Activated CD8-positive, alpha-beta memory T cell treated with anti-CD3 and anti-CD28 coated beads for 1 hour (primary cell): ENCODE data around the gene TPM2.
A peak's percentile ranks its signal among the peaks of the same experiment; 100 is the strongest.
"Not testable (repeated sequence)": the region's sequence is repeated elsewhere in the genome, so short reads cannot be mapped to it uniquely, and the experiment has no call there.

Experiments used
- DNase-seq, 2 donors: peaks; one replicate each; pipeline ENCODE4 v3.0.0-alpha.2; 2020; ENCODE audit warnings: low read depth in 1 of 2; ENCODE audit errors: extremely low read depth in 1 of 2

TPM2 gene

DNA sequence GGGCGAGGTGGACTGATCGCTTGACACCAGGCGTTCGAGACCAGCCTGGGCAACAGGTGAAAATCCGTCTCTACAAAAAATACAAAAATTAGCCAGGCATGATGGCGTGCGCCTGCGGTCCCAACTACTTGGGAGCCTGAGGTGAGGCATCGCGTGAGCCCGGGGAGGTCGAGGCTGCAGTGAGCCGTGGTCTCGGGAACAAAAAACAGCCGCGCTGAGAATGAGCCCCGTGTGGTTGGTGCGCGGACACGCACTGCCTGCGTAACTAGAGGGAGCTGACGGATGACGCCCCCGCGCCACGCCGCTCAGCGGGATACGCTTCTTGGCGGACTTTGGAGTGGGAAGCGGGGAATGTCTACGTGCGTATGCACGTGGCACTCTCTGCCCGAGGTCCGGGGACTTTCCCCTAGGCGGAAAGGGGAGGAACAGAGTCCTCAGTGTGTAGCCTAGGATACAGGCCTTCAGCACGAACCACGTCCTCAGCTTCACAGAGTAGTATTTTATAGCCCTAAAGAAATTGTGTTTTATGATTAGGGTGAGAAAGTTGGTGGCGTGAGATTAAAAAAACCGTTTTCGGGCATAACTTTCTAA is 32.1 kb downstream of the TPM2 start, which contains the start of gene RMRP:
Gene RMRP, minus strand, starts transcription at position 474 of the 591 bp plus-strand sequence.
- DNase-seq = peak; percentile 72 to 78

- DNase-seq = no peak
These were observed 32.7 kb downstream of the TPM2 start for GRCh38 chr9:35656831-35657545.

GRCh38 chr9:35656348-35656747 is 33.4 kb downstream of the TPM2 start:
- no peak for DNase-seq

- no peak for DNase-seq
These were observed 36.1 kb downstream of the TPM2 start for GRCh38 chr9:35653611-35654010.

GRCh38 chr9:35652829-35653209 is 36.9 kb downstream of the TPM2 start:
- DNase-seq = no peak

- no peak for DNase-seq
These were observed 37.5 kb downstream of the TPM2 start for GRCh38 chr9:35651956-35652828.

GRCh38 chr9:35650341-35651158 is 39.2 kb downstream of the TPM2 start, which contains the start of gene SIT1:
TSS of gene SIT1 (minus strand) at chr9:35650931. CDS start at chr9:35650853, 78 bp downstream.
- DNase-seq = no peak

- DNase-seq = no peak
These were observed 40.0 kb downstream of the TPM2 start for GRCh38 chr9:35649431-35650340.

- peak; percentile 73 to 85 for DNase-seq
These were observed 43.0 kb downstream of the TPM2 start for GRCh38 chr9:35646533-35647265.

DNA sequence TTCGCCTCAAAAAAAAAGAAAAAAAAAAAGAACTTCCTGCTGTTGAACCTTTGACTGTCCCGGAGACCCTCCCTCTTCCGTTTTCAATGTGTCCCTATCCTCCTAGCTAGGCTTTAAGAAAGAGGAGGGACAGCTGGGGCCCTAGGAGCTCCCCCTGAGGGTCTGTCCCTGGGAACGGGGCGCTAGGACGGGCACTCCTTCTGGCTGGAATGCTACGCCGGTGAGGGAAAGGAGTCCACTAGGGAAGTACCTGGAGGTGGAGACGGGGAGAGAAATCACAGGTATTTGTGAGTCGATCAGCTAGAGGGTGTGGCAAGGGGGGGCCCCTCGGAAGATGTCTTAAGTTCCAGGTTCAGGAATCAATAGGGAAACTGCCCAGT is 43.6 kb downstream of the TPM2 start:
- no peak for DNase-seq

- not testable (repeated sequence) for DNase-seq
These were observed 44.0 kb downstream of the TPM2 start for GRCh38 chr9:35645736-35646135.

- DNase-seq = no peak
These were observed 46.7 kb downstream of the TPM2 start for GRCh38 chr9:35643046-35643445.

DNA sequence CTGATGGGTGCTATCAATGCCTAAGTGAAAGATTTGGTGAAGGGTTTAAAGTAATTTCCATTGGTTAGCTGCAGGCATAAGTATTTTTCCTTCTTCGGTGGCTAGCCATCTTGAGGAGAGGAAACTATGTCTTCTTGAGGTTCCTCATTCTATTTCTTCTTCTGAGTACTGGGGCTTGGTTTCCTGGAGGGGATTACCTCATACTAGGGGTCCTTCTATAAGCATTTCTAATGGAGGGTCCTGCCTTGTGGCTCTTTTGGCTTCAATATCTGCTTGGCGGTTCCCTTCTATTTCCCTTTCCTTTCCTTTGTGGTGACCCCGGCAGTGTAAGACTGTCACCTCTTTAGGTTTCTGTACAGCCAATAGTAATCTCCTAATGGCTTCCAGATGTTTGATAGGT is 48.2 kb downstream of the TPM2 start:
- DNase-seq = not testable (repeated sequence)

DNA sequence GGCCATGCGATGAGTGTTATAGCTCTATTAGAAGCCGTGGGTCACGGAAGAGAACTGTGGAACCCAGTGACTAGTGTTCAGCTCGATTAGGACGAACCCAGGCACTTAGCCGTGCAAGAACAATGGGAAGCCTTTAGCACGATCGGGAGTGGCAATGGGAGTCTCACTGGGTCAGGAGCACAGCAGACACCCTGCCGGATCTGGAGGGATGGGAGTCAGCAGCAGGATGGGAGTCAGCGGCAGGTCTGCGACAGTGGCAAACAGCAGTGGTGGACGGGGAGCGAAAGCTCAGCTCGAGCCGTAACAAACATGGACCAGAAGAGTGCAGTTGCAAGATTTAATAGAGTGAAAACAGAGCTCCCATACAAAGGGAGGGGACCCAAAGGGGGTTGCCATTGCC is 49.3 kb downstream of the TPM2 start:
- DNase-seq = not testable (repeated sequence)

DNA sequence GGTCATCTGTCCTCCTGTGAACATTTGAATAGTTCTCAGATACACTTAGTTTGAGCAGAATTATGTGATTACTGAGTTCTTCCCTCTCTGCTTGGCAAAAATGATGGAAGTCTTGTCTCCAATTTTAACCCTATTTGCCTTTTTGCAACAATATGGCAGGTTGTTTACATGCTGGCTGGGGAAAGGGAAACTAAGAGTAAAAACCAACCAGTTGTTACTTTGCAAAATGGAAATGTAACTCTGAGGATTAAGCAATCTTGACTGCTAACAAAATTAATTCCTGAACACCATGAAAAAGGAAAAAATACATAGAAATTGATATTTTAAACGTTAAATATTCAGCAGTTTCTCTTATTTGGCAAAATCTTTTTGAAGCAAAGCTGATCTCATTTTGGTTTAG is 50.1 kb downstream of the TPM2 start:
- no peak for DNase-seq

- not testable (repeated sequence) for DNase-seq
These were observed 50.5 kb downstream of the TPM2 start for GRCh38 chr9:35639225-35639624.

GRCh38 chr9:35638751-35639150 is 51.0 kb downstream of the TPM2 start:
- not testable (repeated sequence) for DNase-seq

- not testable (repeated sequence) for DNase-seq
These were observed 52.2 kb downstream of the TPM2 start for GRCh38 chr9:35637427-35637955.

GRCh38 chr9:35636877-35637246 is 52.9 kb downstream of the TPM2 start:
- not testable (repeated sequence) for DNase-seq
